HFFc6 (cell line): ENCODE data around the gene RAB38. TPM values are rescaled to one million over a fixed set of nuclear protein-coding genes. Genes with fewer than 3 reads are reported as not detected.

Experiments
- DNase-seq: peaks from one replicate; pipeline ENCODE4 v3.0.0-alpha.2; 2018
- H3K27ac Mint-ChIP-seq: 2 replicates; pipeline ENCODE4 v1.8.0; 2020; ENCODE audit warnings: mild to moderate bottlenecking, mixed read lengths
- H3K27me3 Mint-ChIP-seq: 2 replicates; pipeline ENCODE4 v1.8.0; 2021; ENCODE audit warnings: mild to moderate bottlenecking, moderate library complexity, mixed read lengths; ENCODE audit not compliant: insufficient read depth
- H3K36me3 Mint-ChIP-seq: 2 replicates; pipeline ENCODE4 v1.8.0; 2021; ENCODE audit warnings: low read depth, mixed read lengths
- H3K4me1 Mint-ChIP-seq: 2 replicates; pipeline ENCODE4 v1.8.0; 2020; ENCODE audit warnings: low read depth, mixed read lengths
- H3K4me3 Mint-ChIP-seq: 2 replicates; pipeline ENCODE4 v1.8.0; 2020; ENCODE audit warnings: mild to moderate bottlenecking, moderate library complexity, mixed read lengths
- H3K9me3 Mint-ChIP-seq: 2 replicates; pipeline ENCODE4 v1.8.0; 2020; ENCODE audit warnings: mild to moderate bottlenecking, mixed read lengths
- CTCF ChIP-seq: fragments of 200-600 bp; sonication (generic); IDR thresholded peaks from 2 replicates; pipeline ENCODE4 v1.5.0; 2021; ENCODE audit warnings: antibody characterized with exemption, mild to moderate bottlenecking
- total RNA-seq, 6 experiments: library from RNA; stranded (reverse); fragmentation: NEBNext Ultra II Directional; extraction: Animal tissue kit (Norgen Biotek cat#: 25700); gene quantifications; 2 replicates in 1 of 6; 3 replicates in 5 of 6; pipeline ENCODE4 v1.2.3, GENCODE V29; 2021

The RAB38 gene
- total RNA-seq, 6 experiments from 2014 or later = 0.55 to 2.4 (median 1.8) TPM

DNA sequence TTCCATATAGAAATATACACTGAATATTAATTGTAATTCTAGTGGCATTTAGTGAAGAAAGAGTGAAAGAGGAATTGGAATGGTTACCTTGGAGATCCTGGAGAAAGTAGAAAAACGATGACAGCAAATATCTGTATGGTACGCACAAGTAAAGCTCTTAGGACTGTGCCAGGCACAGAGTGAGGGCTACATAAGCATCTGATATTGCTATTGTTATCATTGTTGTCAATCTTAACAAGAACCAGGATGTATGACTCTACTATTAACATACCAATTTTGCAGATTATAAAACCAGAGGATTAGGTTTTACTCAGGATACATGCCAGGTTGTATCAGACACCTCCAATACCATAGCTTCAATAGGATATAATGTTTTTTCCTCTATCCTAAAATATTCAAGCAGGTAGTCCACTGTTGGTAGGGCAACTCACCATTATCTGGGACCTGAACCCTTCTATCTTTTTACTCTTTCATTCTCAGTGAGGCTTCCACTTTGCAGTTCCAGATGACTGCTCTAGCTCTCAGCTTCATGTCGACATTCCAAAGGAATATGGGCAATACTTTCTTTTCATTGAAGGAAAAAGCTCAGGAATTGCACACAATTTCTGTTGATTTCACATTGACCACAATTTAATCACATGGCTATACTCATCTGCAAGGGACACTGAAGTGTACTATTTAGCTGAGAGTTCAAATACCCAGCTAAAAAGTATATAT lies 73.2 kb downstream of the RAB38 start:
- no peak for DNase-seq

GRCh38 chr11:88100151-88100550 lies 75.1 kb downstream of the RAB38 start:
- Mint-ChIP-seq H3K4me3 (no peak overlapping the region), H3K27ac (no peak overlapping the region), H3K4me1 (0 out of 2 replicates have a peak, but pooled peaks cover 5% of the 10 kb centered on the region), H3K36me3 (no peaks in the 10 kb centered on the region), H3K9me3 (no peaks in the 10 kb centered on the region), H3K27me3 (no peaks in the 10 kb centered on the region; the same call in 1 of the 2 replicates)
- DNase-seq = no peak
- TF ChIP-seq CTCF = no peak

More for the DNA sequence above, 73.2 kb downstream of the RAB38 start:
- TF ChIP-seq CTCF = no peak
- Mint-ChIP-seq H3K27ac (no peak overlapping the region), H3K4me3 (no peak overlapping the region), H3K36me3 (no peaks in the 10 kb centered on the region), H3K27me3 (no peaks in the 10 kb centered on the region; the same call in 1 of the 2 replicates), H3K4me1 (0 out of 2 replicates have a peak, but pooled peaks cover 5% of the 10 kb centered on the region), H3K9me3 (no peaks in the 10 kb centered on the region)

- TF ChIP-seq CTCF = no peak
- H3K36me3 Mint-ChIP-seq = no peaks in the 10 kb centered on the region
- no peak overlapping the region for H3K4me3 Mint-ChIP-seq
- no peak for DNase-seq
- no peak overlapping the region for H3K27ac Mint-ChIP-seq
- no peaks in the 10 kb centered on the region; the same call in 1 of the 2 replicates for H3K27me3 Mint-ChIP-seq
- H3K4me1 Mint-ChIP-seq = 0 out of 2 replicates have a peak, but pooled peaks cover 5% of the 10 kb centered on the region
- no peaks in the 10 kb centered on the region for H3K9me3 Mint-ChIP-seq
Measured at GRCh38 chr11:88098289-88098688, 77.0 kb downstream of the RAB38 start.

GRCh38 chr11:88089134-88089533 lies 86.1 kb downstream of the RAB38 start:
- no peak for DNase-seq
- H3K4me3 Mint-ChIP-seq = no peak overlapping the region
- no peaks in the 10 kb centered on the region for H3K4me1 Mint-ChIP-seq
- H3K27ac Mint-ChIP-seq = no peak overlapping the region
- TF ChIP-seq CTCF = no peak
- H3K27me3 Mint-ChIP-seq = no peaks in the 10 kb centered on the region
- no peaks in the 10 kb centered on the region for H3K9me3 Mint-ChIP-seq
- H3K36me3 Mint-ChIP-seq = no peaks in the 10 kb centered on the region

DNA sequence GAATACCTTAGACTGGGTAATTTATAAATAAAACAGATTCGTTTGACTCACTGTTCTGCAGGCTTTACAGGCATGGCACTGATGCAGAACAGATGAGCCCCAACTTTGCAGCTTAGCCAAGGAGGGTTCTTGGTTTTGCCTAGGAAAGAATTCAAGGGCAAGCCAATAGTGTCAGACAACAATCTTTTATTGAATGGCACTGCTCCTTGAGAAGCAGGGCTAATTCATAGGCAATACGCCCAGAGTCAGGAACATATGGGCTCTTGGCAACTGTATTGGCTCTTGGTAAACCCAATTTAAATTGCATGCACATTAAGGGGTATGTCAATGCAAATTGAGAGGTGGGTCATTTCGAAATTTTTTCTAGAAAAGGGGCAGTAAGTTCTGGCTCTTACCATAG lies 87.9 kb downstream of the RAB38 start:
- H3K9me3 Mint-ChIP-seq = no peaks in the 10 kb centered on the region
- no peaks in the 10 kb centered on the region for H3K4me1 Mint-ChIP-seq
- no peak overlapping the region for H3K27ac Mint-ChIP-seq
- no peaks in the 10 kb centered on the region for H3K27me3 Mint-ChIP-seq
- H3K36me3 Mint-ChIP-seq = no peaks in the 10 kb centered on the region
- no peak for DNase-seq
- no peak for TF ChIP-seq CTCF
- no peak overlapping the region for H3K4me3 Mint-ChIP-seq
